HG03439 (cell line): ENCODE measurements around the gene KCNMA1.

Experiments used
- ATAC-seq: cut with Tn5 transposase; IDR thresholded peaks from one replicate; pipeline ENCODE4 v1.9.1; 2021; ENCODE audit warnings: mild to moderate bottlenecking, moderate library complexity; ENCODE audit not compliant: unreplicated experiment

Gene KCNMA1

DNA sequence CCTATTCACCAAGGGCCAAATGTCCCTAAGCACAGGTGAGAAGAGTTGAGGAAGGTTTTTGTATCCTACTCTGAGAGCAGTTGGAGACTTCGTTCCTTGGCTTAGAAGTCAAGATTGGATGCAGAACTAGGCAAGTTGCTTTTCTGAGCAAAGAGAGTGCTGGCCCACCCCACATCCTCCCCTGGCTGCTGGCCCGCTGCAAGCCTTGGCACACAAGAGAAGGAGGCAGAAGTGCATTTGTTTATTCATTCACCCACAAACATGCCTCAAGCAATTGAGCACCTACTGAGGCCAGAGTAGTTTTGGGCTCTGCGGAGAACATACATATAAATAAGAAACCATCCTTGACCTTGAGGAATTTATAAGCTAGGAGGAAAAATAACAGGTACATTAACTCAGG is 318.9 kb downstream of the KCNMA1 start:
- no peak for ATAC-seq

DNA sequence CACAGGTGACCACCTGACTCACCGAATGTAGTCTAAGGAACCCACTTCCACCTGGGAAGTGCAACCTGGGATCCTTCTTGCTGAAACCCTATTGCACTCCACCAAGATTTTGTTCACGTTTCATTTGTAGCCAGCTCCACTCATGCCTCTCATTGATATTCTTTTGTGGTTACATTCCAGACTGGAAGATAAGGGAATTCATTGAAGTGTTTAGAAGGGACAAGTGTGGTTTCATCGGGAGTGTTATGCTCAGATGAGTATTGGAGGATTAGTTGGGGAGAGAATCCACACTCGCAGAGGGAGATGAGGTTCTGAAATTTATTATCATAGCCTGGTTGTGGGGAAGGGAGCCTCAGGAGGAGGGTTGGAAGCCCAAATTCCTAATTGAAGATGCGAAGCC is 320.4 kb downstream of the KCNMA1 start:
- no peak for ATAC-seq

- no peak for ATAC-seq
These were observed 322.0 kb downstream of the KCNMA1 start for GRCh38 chr10:77315496-77316129.

- ATAC-seq = no peak
These were observed 324.4 kb downstream of the KCNMA1 start for GRCh38 chr10:77313066-77313750.

GRCh38 chr10:77311186-77311585 is 326.4 kb downstream of the KCNMA1 start:
- ATAC-seq = no peak

DNA sequence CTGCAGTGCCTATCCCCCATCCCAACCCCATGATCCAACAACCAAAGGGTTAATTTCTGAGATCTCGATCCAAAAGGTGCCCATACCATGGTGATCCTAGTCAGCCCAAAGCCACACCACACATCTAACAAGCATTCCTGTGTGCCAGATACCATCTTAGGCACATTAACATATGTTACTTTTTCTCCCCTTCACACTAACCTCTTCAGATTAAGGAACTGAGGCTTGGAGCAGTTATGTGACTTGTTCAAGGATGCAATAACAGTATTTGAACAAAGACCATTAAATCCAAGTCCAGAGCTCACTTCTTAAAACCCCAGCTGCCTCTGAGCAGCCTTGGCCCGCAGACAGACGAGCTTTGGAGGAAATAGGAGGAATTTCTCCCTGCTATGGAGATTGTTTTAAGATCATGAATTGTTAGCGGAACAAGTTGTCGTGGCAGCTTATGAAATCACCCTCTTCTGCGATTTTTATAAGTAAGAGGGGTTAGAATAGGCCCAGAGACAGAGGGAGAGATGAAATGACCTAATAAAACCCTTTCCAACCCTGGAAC is 327.2 kb downstream of the KCNMA1 start:
- no peak for ATAC-seq

DNA sequence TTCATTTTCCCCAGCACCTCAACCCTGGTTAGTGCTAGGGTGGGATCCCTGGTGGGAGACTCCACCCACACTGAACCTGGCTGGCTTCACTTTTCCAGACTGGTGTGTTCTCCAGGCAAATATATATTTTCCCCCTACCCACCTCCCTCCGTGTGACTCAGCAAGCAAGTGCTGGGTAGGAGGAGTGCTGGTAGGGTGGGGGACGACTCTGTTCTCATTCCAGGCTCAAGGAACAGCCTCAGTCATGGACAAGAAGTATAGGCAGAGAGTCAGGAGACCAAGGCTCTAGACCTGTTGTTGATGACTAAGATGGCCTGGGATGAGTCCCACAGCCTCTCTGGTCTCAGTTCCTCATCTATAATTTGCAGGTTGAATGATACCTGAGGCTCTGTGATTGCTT is 328.1 kb downstream of the KCNMA1 start:
- no peak for ATAC-seq

DNA sequence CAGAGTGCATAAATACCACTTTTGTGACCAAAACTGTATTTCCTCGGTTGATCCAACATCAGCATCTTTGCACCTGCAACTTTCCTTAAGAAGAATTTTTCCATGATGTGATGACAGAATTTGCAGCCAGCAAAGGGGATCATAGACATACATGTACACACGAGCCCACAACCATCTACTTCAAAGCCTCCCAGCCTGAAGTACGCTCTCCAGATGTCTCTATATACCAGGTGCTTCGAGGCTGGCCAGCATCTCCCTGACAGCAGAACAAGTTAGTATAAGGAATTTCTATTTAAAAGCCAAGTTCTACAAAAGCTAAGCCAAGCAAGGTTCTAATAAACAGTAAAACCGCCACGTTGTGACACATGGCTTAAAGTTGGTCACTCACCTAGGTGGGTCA is 328.5 kb downstream of the KCNMA1 start:
- ATAC-seq = no peak

- ATAC-seq = no peak
These were observed 329.4 kb downstream of the KCNMA1 start for GRCh38 chr10:77308084-77308732.

DNA sequence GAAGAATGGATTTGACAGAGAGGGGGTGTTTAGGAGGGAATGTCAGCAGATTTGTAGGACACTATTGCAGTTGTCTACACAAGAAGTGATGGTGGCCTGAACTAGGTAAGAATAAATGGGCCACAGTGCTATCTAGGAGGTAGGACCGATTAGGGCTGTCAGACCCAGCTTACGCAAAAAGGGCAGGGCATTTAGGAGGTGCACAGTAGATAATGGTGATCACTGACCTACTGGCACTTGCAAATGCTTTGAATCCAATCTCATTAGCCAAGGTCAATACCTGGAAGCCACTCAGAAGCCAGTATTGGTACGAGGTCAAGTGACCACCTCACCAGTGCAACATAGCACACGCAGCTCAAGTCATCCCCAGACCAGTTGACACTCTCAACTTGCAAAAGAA is 330.9 kb downstream of the KCNMA1 start:
- no peak for ATAC-seq

GRCh38 chr10:77305650-77306632 is 331.7 kb downstream of the KCNMA1 start:
- ATAC-seq = no peak

- ATAC-seq = no peak
These were observed 333.4 kb downstream of the KCNMA1 start for GRCh38 chr10:77304192-77304591.

GRCh38 chr10:77301305-77301730 is 336.3 kb downstream of the KCNMA1 start:
- no peak for ATAC-seq

DNA sequence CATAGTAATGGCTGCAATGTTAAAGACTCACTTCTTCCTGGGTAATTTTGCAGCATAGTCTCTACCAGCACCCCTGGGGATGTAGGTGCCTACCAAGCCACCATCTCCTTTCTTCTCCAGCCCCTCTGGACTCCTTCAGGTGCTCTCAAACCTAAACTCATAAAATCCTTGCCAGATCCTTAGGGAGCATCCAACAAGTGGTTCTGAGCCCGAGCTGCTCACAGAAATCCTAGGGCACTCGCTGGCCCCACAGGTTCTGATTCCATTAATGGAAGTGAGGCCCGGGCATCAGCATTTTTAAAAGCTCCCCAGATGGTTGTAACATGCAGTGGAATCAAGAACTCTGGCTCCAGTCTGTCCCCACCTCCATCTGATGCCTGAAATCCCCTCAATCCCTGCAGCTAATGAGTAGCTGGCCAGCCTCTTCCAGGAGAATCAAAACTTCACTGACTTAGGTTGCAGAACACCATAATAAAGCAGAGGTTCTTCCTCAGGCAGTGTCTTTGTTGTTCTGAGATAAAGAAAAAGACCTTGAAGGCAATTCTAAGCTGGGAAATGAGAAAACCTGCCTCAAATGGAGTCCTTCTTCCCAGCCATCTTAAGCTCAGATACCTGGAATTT is 336.8 kb downstream of the KCNMA1 start:
- no peak for ATAC-seq

DNA sequence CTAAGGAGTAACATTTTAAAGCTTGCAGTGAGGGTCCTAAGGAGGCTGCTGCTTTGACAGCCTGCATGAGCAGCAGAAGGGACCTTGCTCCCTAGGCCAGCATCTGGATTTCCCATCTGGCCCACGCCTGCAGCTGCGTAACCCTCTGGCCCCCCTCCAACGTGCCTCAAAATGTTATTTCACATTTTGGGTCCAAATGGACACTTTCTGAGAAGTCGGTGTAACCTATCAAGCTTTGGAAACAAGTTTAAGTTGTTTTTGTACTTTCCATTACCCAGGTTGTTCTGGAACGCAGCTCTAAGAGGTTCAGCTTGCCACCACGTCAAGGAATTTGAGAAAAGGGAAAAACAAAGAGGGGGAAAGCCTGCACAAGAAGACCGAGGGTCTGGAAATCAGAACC is 338.3 kb downstream of the KCNMA1 start:
- ATAC-seq = no peak

DNA sequence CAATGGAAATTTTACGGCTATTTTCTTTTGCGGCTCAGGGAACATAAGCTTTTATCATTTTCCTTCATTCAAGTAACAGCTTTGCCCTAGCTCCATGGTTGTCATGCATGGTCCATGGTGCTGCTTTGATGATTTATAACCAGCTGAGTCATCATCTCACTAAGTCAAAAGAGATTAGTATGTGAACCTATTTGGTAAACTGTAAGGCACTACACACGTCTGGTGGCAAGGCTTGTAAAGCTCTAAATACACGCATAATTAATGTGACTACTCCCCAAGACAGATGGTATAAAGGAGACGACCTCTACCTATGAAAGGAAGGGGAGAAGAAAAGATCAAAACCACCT is 340.2 kb downstream of the KCNMA1 start:
- ATAC-seq = no peak

GRCh38 chr10:77296534-77297392 is 340.8 kb downstream of the KCNMA1 start:
- no peak for ATAC-seq

DNA sequence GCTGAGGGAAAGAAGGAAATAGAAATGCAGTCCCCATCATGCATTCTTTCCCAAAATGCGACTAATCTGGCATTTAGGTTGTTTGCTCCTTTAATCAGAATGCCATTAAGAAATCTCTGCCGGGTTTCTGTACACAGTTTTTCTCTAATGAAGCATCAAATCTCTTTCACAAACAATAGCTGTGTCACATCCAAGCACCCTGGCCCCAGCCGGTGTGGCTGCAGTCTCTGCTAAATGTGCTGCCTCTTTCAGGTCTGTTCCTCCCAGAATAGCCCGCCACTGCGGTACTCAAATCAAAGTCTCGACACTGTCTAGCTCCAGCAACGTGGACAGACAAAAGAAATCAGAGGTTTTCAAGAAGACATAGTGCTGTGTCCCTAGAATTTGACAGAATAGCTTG is 343.8 kb downstream of the KCNMA1 start:
- no peak for ATAC-seq

DNA sequence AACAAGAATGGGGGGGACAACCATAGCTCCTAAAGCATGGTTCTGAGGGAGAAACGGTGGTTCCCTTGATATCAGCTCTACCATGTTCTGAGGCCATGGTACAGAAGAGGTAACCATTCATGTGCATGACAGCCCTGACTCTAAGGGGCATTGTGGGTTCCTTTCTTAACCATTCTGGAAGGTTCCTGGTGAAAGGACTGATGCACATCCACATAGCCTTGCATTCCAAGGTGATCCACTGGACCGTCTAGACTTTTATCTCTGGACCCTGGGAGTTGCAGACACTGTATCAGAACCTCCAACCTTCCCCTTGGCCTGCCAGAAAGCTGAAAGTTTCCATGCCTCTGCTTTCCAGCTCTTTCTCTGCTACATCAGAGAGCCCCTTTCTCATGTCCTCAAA is 344.3 kb downstream of the KCNMA1 start:
- ATAC-seq = no peak
